Heart right ventricle (tissue), 16 donors: ENCODE results near the gene RSPH1. TPM values are rescaled to one million over a fixed set of nuclear protein-coding genes. Genes with fewer than 3 reads are reported as not detected.

Experiments
- ATAC-seq, 8 donors: fragments of 200-7000 bp; cut with Tn5 transposase; one replicate each; pipeline ENCODE4 v1.9.1; 2020; ENCODE audit warnings: mild to moderate bottlenecking in 8 of 8, moderate library complexity in 8 of 8, moderate number of reproducible peaks in 1 of 8
- DNase-seq, 2 donors: peaks; one replicate each; pipeline ENCODE4 v3.0.0-alpha.2; 2020
- H3K27ac ChIP-seq, 10 donors: fragments of 200-600 bp; sonication (generic) in 2 of 10; one replicate each; pipeline versions ENCODE4 v1.5.0 to v1.8.0; 2020 to 2022; ENCODE audit warnings: mild to moderate bottlenecking in 3 of 10
- H3K27me3 ChIP-seq, 7 donors: fragments of 200-600 bp; one replicate each; pipeline ENCODE4 v1.8.0; 2021 to 2022; ENCODE audit warnings: mild to moderate bottlenecking in 2 of 7
- H3K36me3 ChIP-seq, 9 donors: fragments of 200-600 bp; sonication (generic) in 1 of 9; one replicate each; pipeline versions ENCODE4 v1.5.0 to v1.8.0; 2020 to 2022; ENCODE audit warnings: mild to moderate bottlenecking in 2 of 9
- H3K4me1 ChIP-seq, 9 donors: fragments of 200-600 bp; sonication (generic) in 1 of 9; one replicate each; pipeline versions ENCODE4 v1.5.0 to v1.8.0; 2020 to 2022; ENCODE audit warnings: mild to moderate bottlenecking in 4 of 9
- H3K4me3 ChIP-seq, 10 donors: fragments of 200-600 bp; sonication (generic) in 2 of 10; one replicate each; pipeline versions ENCODE4 v1.5.0 to v1.8.0; 2020 to 2022; ENCODE audit warnings: mild to moderate bottlenecking in 7 of 10, moderate library complexity in 2 of 10
- H3K9me3 ChIP-seq, 11 donors: fragments of 200-600 bp in 10 of 11; sonication (generic) in 2 of 11; one replicate each; pipeline versions ENCODE4 v1.5.0 to v1.8.0; 2013 to 2022; ENCODE audit warnings: mild to moderate bottlenecking in 2 of 11, control low read depth in 1 of 11, moderate library complexity in 1 of 11
- WGBS, 2 donors: extraction: QIAGEN DNeasy Blood & Tissue Kit; methylation state at CpG; one replicate each; pipeline ENCODE4 v1.1.7; 2013; ENCODE audit warnings: inconsistent platforms in 1 of 2; 5-methylcytosine and 5-hydroxymethylcytosine counted together
- intact Hi-C, 10 donors: fragments of 100-400 bp; cut with DNase I; formaldehyde crosslinking; loops; one replicate each; pipeline versions ENCODE4 v1.11.1 to v1.14.2; 2022
- polyA plus RNA-seq, 2 donors: library from polyadenylated mRNA; stranded (reverse); fragments of 200-250 nt; gene quantifications; one replicate each; pipeline ENCODE4 v1.2.3, GENCODE V29; 2013
- total RNA-seq, 10 donors: library from RNA; stranded (reverse); fragmentation: NEBNext Ultra II Directional in 3 of 10; extraction: Animal tissue kit (Norgen Biotek cat#: 25700) in 3 of 10; gene quantifications; one replicate each; pipeline versions ENCODE4 v1.2.1 to v1.2.4, GENCODE V29; 2021 to 2023
- TF ChIP-seq, protein P1 (sequence below), 9 donors: fragments of 200-600 bp; sonication (generic) in 2 of 9; IDR thresholded peaks; one replicate each; pipeline versions ENCODE4 v1.5.0 to v1.8.0; 2021 to 2022; ENCODE audit warnings: antibody characterized with exemption in 9 of 9, mild to moderate bottlenecking in 5 of 9, moderate library complexity in 1 of 9
- donor health status: Arrhythmogenic right ventricular cardiomyopathy.
- donor health status: ischemic (EF 13 %, LVEDD 7.1; RV severe dilation, severe dysfunction).
- donor health status: healthy with polysubstance abuse.
- donor health status: DM: no; HTN: yes; CAD: no.
- donor health status: DM: no; HTN: no; CAD: no.
- donor health status: ischemic (EF 25% LVEDD 6.9; RV normal size, moderate dysfunction).
- donor health status: ischemic (EF 25% LVEDD 5.7; RV mildly dilated, moderate dysfunction).
- donor health status: healthy.
- donor health status: DM: yes; HTN: yes; CAD: no.
- donor health status: Ischemic cardiomyopathy.
- donor health status: ischemic (EF 35%, LVEDD 5.7; RV mildly dilated, moderate dysfunction).
- donor health status: nonischemic (EF 11% LVEDD 7.7; RV severe dilation, severe dysfunction).
- donor health status: DM: yes; HTN: yes; CAD: no.
- donor health status: PGD.
- donor health status: ischemic (EF 29% LVEDD 5.4; RV normal size, mild dysfunction).
- donor health status: nonischemic (EF 23%, LVEDD 6.1; RV moderate dilation, normal function).

Gene RSPH1
- total and polyA plus RNA-seq, 12 donors: 0.06 to 0.36 (median 0.20) TPM; not detected in 9

DNA sequence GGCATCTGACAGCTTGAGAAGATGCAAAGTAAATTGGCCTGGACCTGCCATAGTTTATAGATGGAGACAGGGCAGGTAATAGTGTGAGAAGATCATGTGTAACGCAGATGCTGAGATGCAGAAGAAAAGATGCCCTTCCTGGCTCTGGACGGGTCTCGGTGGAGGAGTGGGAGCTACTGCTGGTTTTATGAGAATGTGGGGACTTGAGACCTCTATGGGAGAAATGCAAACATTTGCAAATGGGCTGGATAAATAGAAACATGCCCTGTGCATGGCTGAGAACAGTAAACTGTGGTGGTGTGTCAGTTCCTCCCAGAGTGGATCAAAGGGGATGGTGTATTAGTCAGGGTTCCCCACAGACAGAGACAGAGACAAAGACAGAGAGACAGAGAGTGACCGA, 70.4 kb downstream of the RSPH1 start:
- Histone ChIP-seq H3K9me3 (peaks cover 0 to 11% (median 0%) of the 10 kb centered on the region in 11 donors), H3K36me3 (no peaks in the 10 kb centered on the region), H3K4me3 (no peak overlapping the region), H3K27me3 (peaks cover 0 to 65% (median 27%) of the 10 kb centered on the region in 7 donors), H3K27ac (no peak overlapping the region), H3K4me1 (peaks cover 0 to 34% (median 0%) of the 10 kb centered on the region in 9 donors)
- TF ChIP-seq, protein P1, sequence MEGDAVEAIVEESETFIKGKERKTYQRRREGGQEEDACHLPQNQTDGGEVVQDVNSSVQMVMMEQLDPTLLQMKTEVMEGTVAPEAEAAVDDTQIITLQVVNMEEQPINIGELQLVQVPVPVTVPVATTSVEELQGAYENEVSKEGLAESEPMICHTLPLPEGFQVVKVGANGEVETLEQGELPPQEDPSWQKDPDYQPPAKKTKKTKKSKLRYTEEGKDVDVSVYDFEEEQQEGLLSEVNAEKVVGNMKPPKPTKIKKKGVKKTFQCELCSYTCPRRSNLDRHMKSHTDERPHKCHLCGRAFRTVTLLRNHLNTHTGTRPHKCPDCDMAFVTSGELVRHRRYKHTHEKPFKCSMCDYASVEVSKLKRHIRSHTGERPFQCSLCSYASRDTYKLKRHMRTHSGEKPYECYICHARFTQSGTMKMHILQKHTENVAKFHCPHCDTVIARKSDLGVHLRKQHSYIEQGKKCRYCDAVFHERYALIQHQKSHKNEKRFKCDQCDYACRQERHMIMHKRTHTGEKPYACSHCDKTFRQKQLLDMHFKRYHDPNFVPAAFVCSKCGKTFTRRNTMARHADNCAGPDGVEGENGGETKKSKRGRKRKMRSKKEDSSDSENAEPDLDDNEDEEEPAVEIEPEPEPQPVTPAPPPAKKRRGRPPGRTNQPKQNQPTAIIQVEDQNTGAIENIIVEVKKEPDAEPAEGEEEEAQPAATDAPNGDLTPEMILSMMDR (IDR thresholded peaks at IDR 0.05): no peak
- intact Hi-C loops: no loop called here
- 73 to 78% methylated on average over 4 of the region's 4 CpGs for WGBS, 2 donors
- ATAC-seq (no peak), DNase-seq (no peak)

DNA sequence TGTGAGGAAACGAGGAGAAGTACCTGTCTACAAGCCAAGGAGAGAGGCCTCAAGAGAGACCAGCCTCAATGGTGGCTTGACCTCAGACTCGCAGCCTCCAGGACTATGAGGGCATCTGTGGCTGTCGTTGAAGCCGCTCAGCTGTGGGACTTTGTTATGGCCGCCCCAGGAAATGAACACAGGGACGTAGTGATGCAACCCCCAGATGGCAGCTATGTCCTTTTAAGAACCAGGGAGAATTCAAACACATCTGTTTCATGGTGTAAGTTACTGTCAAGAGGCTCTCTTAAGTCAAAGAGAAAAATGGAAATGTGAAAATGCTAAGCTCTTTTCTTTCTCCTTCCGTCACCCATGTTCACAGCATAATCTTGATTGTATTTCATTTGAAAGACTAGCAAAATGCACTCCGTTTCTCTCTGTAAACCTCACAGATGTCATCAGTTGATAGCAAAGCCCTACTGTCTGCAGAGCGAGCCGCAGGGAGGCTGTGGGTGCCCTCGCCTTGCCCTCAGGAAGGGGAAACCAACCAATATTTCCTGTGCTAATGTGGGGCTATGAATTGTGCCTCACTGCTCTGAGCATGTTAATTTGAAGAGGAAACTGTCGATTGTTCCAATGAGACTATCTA, 71.0 kb downstream of the RSPH1 start:
- TF ChIP-seq, protein P1 (IDR thresholded peaks at IDR 0.05): no peak
- intact Hi-C loops: no loop called here
- peaks cover 0 to 17% (median 0%) of the 10 kb centered on the region in 11 donors for H3K9me3 ChIP-seq
- H3K4me1 ChIP-seq: peaks cover 0 to 34% (median 0%) of the 10 kb centered on the region in 9 donors
- ATAC-seq (no peak), DNase-seq (no peak)
- WGBS, 2 donors: 58 to 59% methylated on average over 12 of the region's 12 CpGs
- H3K36me3 ChIP-seq: no peaks in the 10 kb centered on the region
- H3K4me3 ChIP-seq: no peak overlapping the region
- peak overlapping the region in 1 of 10 donors; percentile 60 for H3K27ac ChIP-seq
- H3K27me3 ChIP-seq: peaks cover 0 to 66% (median 29%) of the 10 kb centered on the region in 7 donors

DNA sequence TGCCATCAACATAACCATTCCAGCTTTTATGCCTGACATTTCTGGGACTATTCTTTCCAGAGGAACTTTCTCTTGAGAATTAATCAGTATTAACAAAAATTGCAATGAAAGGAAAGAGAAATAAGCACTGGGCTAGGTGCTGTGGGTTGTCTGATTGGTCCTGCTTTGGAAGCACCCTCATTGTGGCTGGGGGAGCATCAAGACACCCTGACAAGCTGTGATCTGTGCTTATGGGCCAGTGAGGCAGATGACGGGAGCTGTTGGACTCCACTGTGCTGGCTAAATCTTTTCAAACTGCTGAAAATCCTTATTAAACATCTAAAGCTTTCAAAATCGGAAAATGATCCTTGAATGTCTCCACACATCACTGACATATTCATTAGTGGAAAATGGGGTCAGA, 72.3 kb downstream of the RSPH1 start:
- Histone ChIP-seq H3K4me1 (peaks cover 0 to 34% (median 0%) of the 10 kb centered on the region in 9 donors), H3K27me3 (peaks cover 0 to 67% (median 30%) of the 10 kb centered on the region in 7 donors), H3K27ac (no peak overlapping the region), H3K36me3 (no peaks in the 10 kb centered on the region), H3K4me3 (no peak overlapping the region), H3K9me3 (peaks cover 0 to 22% (median 0%) of the 10 kb centered on the region in 11 donors)
- TF ChIP-seq, protein P1 (IDR thresholded peaks at IDR 0.05): no peak
- ATAC-seq (no peak), DNase-seq (no peak)
- intact Hi-C loops: no loop called here
- WGBS, 2 donors: 76 to 86% methylated on average over 2 of the region's 2 CpGs

DNA sequence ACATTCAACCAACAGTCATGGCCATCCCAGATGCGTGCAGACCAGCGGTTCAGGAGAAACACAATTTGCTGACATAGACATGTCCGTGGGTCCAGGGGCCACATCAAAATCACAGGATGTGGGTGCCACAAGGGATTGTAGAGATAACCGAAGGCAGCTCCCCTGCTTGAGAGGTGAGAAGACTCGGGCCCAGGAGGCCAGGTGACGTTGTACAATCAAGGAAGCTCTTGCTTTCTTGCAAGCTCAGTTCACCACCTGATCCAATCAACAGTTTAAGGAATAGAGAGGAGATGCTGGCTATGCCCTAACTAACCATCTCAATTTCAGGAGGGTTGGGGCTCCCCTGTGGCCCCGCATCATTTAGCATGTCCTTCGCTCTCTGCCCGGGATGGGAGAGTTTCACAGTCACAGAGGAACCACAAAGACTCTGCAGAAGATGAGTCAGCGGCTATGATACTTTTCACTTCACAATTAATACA, 72.8 kb downstream of the RSPH1 start:
- ATAC-seq (no peak), DNase-seq (no peak)
- TF ChIP-seq, protein P1 (IDR thresholded peaks at IDR 0.05): no peak
- WGBS, 2 donors: 78 to 80% methylated on average over 10 of the region's 10 CpGs
- H3K4me1 ChIP-seq: peaks cover 0 to 34% (median 0%) of the 10 kb centered on the region in 9 donors
- no peak overlapping the region for H3K27ac ChIP-seq
- H3K9me3 ChIP-seq: peaks cover 0 to 22% (median 0%) of the 10 kb centered on the region in 11 donors
- peaks cover 0 to 69% (median 30%) of the 10 kb centered on the region in 7 donors for H3K27me3 ChIP-seq
- peaks cover 0 to 3% (median 0%) of the 10 kb centered on the region in 9 donors for H3K36me3 ChIP-seq
- no peak overlapping the region for H3K4me3 ChIP-seq
- intact Hi-C loops: no loop called here

Other genes with a start within 250 kb of the RSPH1 start
- gene TFF3, start 180.8 kb downstream of the RSPH1 start, total RNA-seq: 1 to 10 TPM in 8 of 10 donors, under 1 TPM in 2; 0.90 to 5.1 (median 2.4) TPM
- gene TFF3, start 180.8 kb downstream of the RSPH1 start, polyA plus RNA-seq: 1 to 10 TPM; 4.9 to 7.9 TPM
- not detected for gene TFF2, start 145.2 kb downstream of the RSPH1 start, total RNA-seq
- not detected for gene TFF2, start 145.2 kb downstream of the RSPH1 start, polyA plus RNA-seq
- gene TFF1, start 129.7 kb downstream of the RSPH1 start, total RNA-seq: not detected
- gene TFF1, start 129.7 kb downstream of the RSPH1 start, polyA plus RNA-seq: not detected
- gene TMPRSS3, start 100.2 kb downstream of the RSPH1 start, total RNA-seq: 1 to 10 TPM in 1 of 10 donors, under 1 TPM in 1, not detected in 8; 0.42 to 1.0 TPM
- under 1 TPM in 1 of 2 donors, not detected in 1; 0.01 TPM for gene TMPRSS3, start 100.2 kb downstream of the RSPH1 start, polyA plus RNA-seq
- gene UBASH3A, start 92.3 kb downstream of the RSPH1 start, total RNA-seq: 1 to 10 TPM in 1 of 10 donors, under 1 TPM in 2, not detected in 7; 0.15 to 1.3 (median 0.69) TPM
- gene UBASH3A, start 92.3 kb downstream of the RSPH1 start, polyA plus RNA-seq: under 1 TPM; 0.09 to 0.15 TPM
- 10 to 100 TPM in 1 of 10 donors, 1 to 10 TPM in 9; 3.7 to 13.2 (median 5.7) TPM for gene SLC37A1, start 17.6 kb upstream of the RSPH1 start, total RNA-seq
- 1 to 10 TPM; 1.8 to 2.6 TPM for gene SLC37A1, start 17.6 kb upstream of the RSPH1 start, polyA plus RNA-seq
- gene PDE9A, start 157.4 kb upstream of the RSPH1 start, total RNA-seq: 1 to 10 TPM; 1.2 to 5.0 (median 1.9) TPM
- gene PDE9A, start 157.4 kb upstream of the RSPH1 start, polyA plus RNA-seq: 1 to 10 TPM; 4.3 to 7.0 TPM